CD4-positive, CD25-positive, alpha-beta regulatory T cell (primary cell): ENCODE measurements around the gene ENTPD5. TPM values are rescaled to one million over a fixed set of nuclear protein-coding genes. Genes with fewer than 3 reads are reported as not detected.
A peak's percentile ranks its signal among the peaks of the same experiment; 100 is the strongest.
"Not testable (repeated sequence)": the region's sequence is repeated elsewhere in the genome, so short reads cannot be mapped to it uniquely, and the experiment has no call there.

Source experiments
- ATAC-seq, 2 donors: fragments of 150-1000 bp; cut with Tn5 transposase; one replicate each; pipeline ENCODE4 v1.10.0; 2021; ENCODE audit warnings: low read depth in 2 of 2, moderate number of reproducible peaks in 2 of 2, moderate library complexity in 1 of 2
- DNase-seq, 3 donors: peaks; one replicate each; pipeline versions ENCODE4 v3.0.0 to v3.0.0-alpha.2; 2012 to 2022; ENCODE audit warnings: mixed read lengths in 1 of 3
- H3K27ac ChIP-seq: one replicate; pipeline ENCODE4 v1.7.0; 2013; ENCODE audit warnings: mild to moderate bottlenecking, low read length; ENCODE audit not compliant: insufficient read depth, poor library complexity, severe bottlenecking
- H3K27me3 ChIP-seq: one replicate; pipeline ENCODE4 v1.7.0; 2013; ENCODE audit warnings: low read length; ENCODE audit not compliant: control insufficient read depth, insufficient read depth
- H3K36me3 ChIP-seq: one replicate; pipeline ENCODE4 v1.7.0; 2013; ENCODE audit warnings: mild to moderate bottlenecking, low read length, moderate library complexity; ENCODE audit not compliant: control insufficient read depth, insufficient read depth
- H3K4me1 ChIP-seq: 2 replicates; pipeline ENCODE4 v1.7.0; 2013; ENCODE audit warnings: mild to moderate bottlenecking, low read length; ENCODE audit not compliant: insufficient read depth, control insufficient read depth, poor library complexity, severe bottlenecking
- H3K4me3 ChIP-seq: one replicate; pipeline ENCODE4 v1.7.0; 2013; ENCODE audit warnings: low read depth, mild to moderate bottlenecking, low read length, moderate library complexity
- H3K9me3 ChIP-seq, 2 experiments: 1 replicate in 1 of 2; 2 replicates in 1 of 2; pipeline ENCODE4 v1.7.0; 2013; ENCODE audit warnings: low read length in 2 of 2, mild to moderate bottlenecking in 1 of 2, moderate library complexity in 1 of 2; ENCODE audit not compliant: control insufficient read depth in 2 of 2
- H3K27ac Mint-ChIP-seq, 3 donors: one replicate each; pipeline ENCODE4 v1.8.0; 2020 to 2022; ENCODE audit warnings: mild to moderate bottlenecking in 3 of 3, mixed read lengths in 3 of 3, moderate library complexity in 2 of 3
- H3K27me3 Mint-ChIP-seq: one replicate; pipeline ENCODE4 v1.8.0; 2022; ENCODE audit warnings: mild to moderate bottlenecking, mixed read lengths
- H3K36me3 Mint-ChIP-seq: one replicate; pipeline ENCODE4 v1.8.0; 2020; ENCODE audit warnings: mixed read lengths
- H3K4me1 Mint-ChIP-seq, 4 donors: one replicate each; pipeline ENCODE4 v1.8.0; 2020 to 2022; ENCODE audit warnings: mixed read lengths in 4 of 4, mild to moderate bottlenecking in 1 of 4
- H3K4me3 Mint-ChIP-seq, 4 donors: one replicate each; pipeline ENCODE4 v1.8.0; 2020 to 2022; ENCODE audit warnings: mild to moderate bottlenecking in 4 of 4, mixed read lengths in 4 of 4, moderate library complexity in 3 of 4
- H3K9me3 Mint-ChIP-seq, 7 donors: one replicate each; pipeline ENCODE4 v1.8.0; 2020 to 2022; ENCODE audit warnings: mixed read lengths in 7 of 7, mild to moderate bottlenecking in 3 of 7, moderate library complexity in 2 of 7
- polyA plus RNA-seq, 4 donors: library from polyadenylated mRNA; unstranded; fragments of 300-500 nt; fragmentation: Illumina TruSeq; gene quantifications; one replicate each; pipeline ENCODE4 v1.2.3, GENCODE V29; 2021
- total RNA-seq: library from RNA; stranded (reverse); gene quantifications from one replicate; pipeline ENCODE4 v1.2.3, GENCODE V29; 2022

The ENTPD5 gene
- total and polyA plus RNA-seq, 5 donors from 2014 or later, result 2.9 to 8.0 (median 3.7) TPM

GRCh38 chr14:73937012-73937411 lies 82.1 kb downstream of the ENTPD5 start:
- peak overlapping the region in 2 of 3 donors; percentile 2 to 90 for H3K27ac Mint-ChIP-seq
- H3K9me3 ChIP-seq, result no peaks in the 10 kb centered on the region
- peaks cover 0 to 5% (median 0%) of the 10 kb centered on the region in 4 donors for H3K4me1 Mint-ChIP-seq
- no peak overlapping the region for H3K4me3 Mint-ChIP-seq
- no peak overlapping the region for H3K4me3 ChIP-seq
- no peak for DNase-seq
- no peak for ATAC-seq
- H3K27me3 ChIP-seq, result no peaks in the 10 kb centered on the region
- H3K4me1 ChIP-seq, result no peaks in the 10 kb centered on the region
- no peak overlapping the region for H3K27ac ChIP-seq
- peaks cover 22% of the 10 kb centered on the region for H3K36me3 Mint-ChIP-seq
- H3K36me3 ChIP-seq, result peaks cover 32% of the 10 kb centered on the region
- H3K9me3 Mint-ChIP-seq, result peaks cover 0 to 2% (median 0%) of the 10 kb centered on the region in 7 donors
- no peaks in the 10 kb centered on the region for H3K27me3 Mint-ChIP-seq

- H3K4me1 Mint-ChIP-seq, result peaks cover 0 to 5% (median under 1%) of the 10 kb centered on the region in 4 donors
- ATAC-seq (no peak), DNase-seq (no peak)
- Histone ChIP-seq H3K36me3 (peaks cover 36% of the 10 kb centered on the region), H3K27ac (no peak overlapping the region), H3K9me3 (no peaks in the 10 kb centered on the region), H3K27me3 (no peaks in the 10 kb centered on the region), H3K4me1 (no peaks in the 10 kb centered on the region), H3K4me3 (no peak overlapping the region)
- H3K4me3 Mint-ChIP-seq, result no peak overlapping the region
- H3K27me3 Mint-ChIP-seq, result no peaks in the 10 kb centered on the region
- peaks cover 22% of the 10 kb centered on the region for H3K36me3 Mint-ChIP-seq
- peaks cover 0 to 2% (median 0%) of the 10 kb centered on the region in 7 donors for H3K9me3 Mint-ChIP-seq
- peak overlapping the region; percentile 1 to 90 (median 2) for H3K27ac Mint-ChIP-seq
These were observed 82.5 kb downstream of the ENTPD5 start for GRCh38 chr14:73936548-73936947.

GRCh38 chr14:73935666-73936065 lies 83.4 kb downstream of the ENTPD5 start:
- peak overlapping the region in 1 of 3 donors; percentile 52 for H3K27ac Mint-ChIP-seq

GRCh38 chr14:73924337-73924736 lies 94.8 kb downstream of the ENTPD5 start:
- peaks cover 96% of the 10 kb centered on the region for H3K36me3 ChIP-seq
- no peaks in the 10 kb centered on the region for H3K4me1 ChIP-seq
- no peaks in the 10 kb centered on the region for H3K27me3 Mint-ChIP-seq
- no peak for ATAC-seq
- H3K27me3 ChIP-seq, result no peaks in the 10 kb centered on the region
- peaks cover 4 to 7% (median 4%) of the 10 kb centered on the region in 4 donors for H3K4me1 Mint-ChIP-seq
- no peak overlapping the region for H3K4me3 Mint-ChIP-seq
- no peaks in the 10 kb centered on the region for H3K9me3 ChIP-seq
- no peak for DNase-seq
- no peak overlapping the region for H3K4me3 ChIP-seq
- no peak overlapping the region for H3K27ac Mint-ChIP-seq
- peaks cover 48% of the 10 kb centered on the region for H3K36me3 Mint-ChIP-seq
- H3K9me3 Mint-ChIP-seq, result no peaks in the 10 kb centered on the region
- H3K27ac ChIP-seq, result no peak overlapping the region

More at GRCh38 chr14:73935666-73936065, 83.4 kb downstream of the ENTPD5 start:
- H3K27ac ChIP-seq, result no peak overlapping the region
- no peaks in the 10 kb centered on the region for H3K9me3 ChIP-seq
- no peaks in the 10 kb centered on the region for H3K27me3 ChIP-seq
- ATAC-seq, result no peak
- H3K4me1 ChIP-seq, result no peaks in the 10 kb centered on the region
- H3K4me3 ChIP-seq, result no peak overlapping the region
- H3K27me3 Mint-ChIP-seq, result no peaks in the 10 kb centered on the region
- H3K36me3 Mint-ChIP-seq, result peaks cover 26% of the 10 kb centered on the region
- peaks cover 45% of the 10 kb centered on the region for H3K36me3 ChIP-seq
- H3K4me1 Mint-ChIP-seq, result peaks cover 0 to 5% (median 3%) of the 10 kb centered on the region in 4 donors
- peak in 1 of 3 donors; percentile 9 for DNase-seq
- no peak overlapping the region for H3K4me3 Mint-ChIP-seq
- peaks cover 0 to 2% (median 0%) of the 10 kb centered on the region in 7 donors for H3K9me3 Mint-ChIP-seq

GRCh38 chr14:73919457-73919856 lies 99.6 kb downstream of the ENTPD5 start:
- not testable (repeated sequence) for H3K9me3 ChIP-seq, H3K4me3 ChIP-seq, H3K27me3 ChIP-seq, H3K4me3 Mint-ChIP-seq, H3K9me3 Mint-ChIP-seq, DNase-seq, ATAC-seq, H3K4me1 ChIP-seq, H3K27me3 Mint-ChIP-seq, H3K27ac ChIP-seq
- H3K36me3 Mint-ChIP-seq, result peaks cover 33% of the 10 kb centered on the region
- peaks cover 0 to 12% (median 9%) of the 10 kb centered on the region in 4 donors for H3K4me1 Mint-ChIP-seq
- peaks cover 67% of the 10 kb centered on the region for H3K36me3 ChIP-seq
- peak overlapping the region in 2 of 3 donors; percentile 20 to 73 for H3K27ac Mint-ChIP-seq

GRCh38 chr14:73916324-73916723 lies 102.8 kb downstream of the ENTPD5 start:
- DNase-seq (no peak), ATAC-seq (no peak)
- Histone ChIP-seq H3K4me3 (no peak overlapping the region), H3K4me1 (no peaks in the 10 kb centered on the region), H3K36me3 (peaks cover 61% of the 10 kb centered on the region), H3K27me3 (no peaks in the 10 kb centered on the region), H3K9me3 (peaks cover 0 to 6% of the 10 kb centered on the region in 2 experiments), H3K27ac (no peak overlapping the region)
- H3K9me3 Mint-ChIP-seq, result peaks cover 0 to 11% (median 2%) of the 10 kb centered on the region in 7 donors
- H3K27ac Mint-ChIP-seq, result peak overlapping the region in 1 of 3 donors; percentile 71
- peaks cover 0 to 12% (median 10%) of the 10 kb centered on the region in 4 donors for H3K4me1 Mint-ChIP-seq
- H3K27me3 Mint-ChIP-seq, result no peaks in the 10 kb centered on the region
- peaks cover 44% of the 10 kb centered on the region for H3K36me3 Mint-ChIP-seq
- H3K4me3 Mint-ChIP-seq, result no peak overlapping the region

GRCh38 chr14:73913256-73913655 lies 105.8 kb downstream of the ENTPD5 start:
- DNase-seq (no peak), ATAC-seq (no peak)
- no peak overlapping the region for H3K4me3 Mint-ChIP-seq
- Histone ChIP-seq H3K4me3 (no peak overlapping the region), H3K36me3 (peaks cover 63% of the 10 kb centered on the region), H3K9me3 (peaks cover 0 to 6% of the 10 kb centered on the region in 2 experiments), H3K4me1 (no peaks in the 10 kb centered on the region), H3K27me3 (no peaks in the 10 kb centered on the region), H3K27ac (no peak overlapping the region)
- H3K4me1 Mint-ChIP-seq, result peaks cover 6 to 17% (median 13%) of the 10 kb centered on the region in 4 donors
- H3K9me3 Mint-ChIP-seq, result peaks cover 0 to 13% (median 2%) of the 10 kb centered on the region in 7 donors
- no peak overlapping the region for H3K27ac Mint-ChIP-seq
- no peaks in the 10 kb centered on the region for H3K27me3 Mint-ChIP-seq
- H3K36me3 Mint-ChIP-seq, result peaks cover 60% of the 10 kb centered on the region

- H3K36me3 ChIP-seq, result peaks cover 84% of the 10 kb centered on the region
- no peak overlapping the region for H3K4me3 Mint-ChIP-seq
- no peak for ATAC-seq
These were observed 109.4 kb downstream of the ENTPD5 start for GRCh38 chr14:73909681-73910080.

More at GRCh38 chr14:73909681-73910080, 109.4 kb downstream of the ENTPD5 start:
- H3K4me3 ChIP-seq, result no peak overlapping the region
- no peak for DNase-seq
- Mint-ChIP-seq H3K4me1 (peaks cover 6 to 13% (median 7%) of the 10 kb centered on the region in 4 donors), H3K27me3 (no peaks in the 10 kb centered on the region), H3K9me3 (peaks cover 0 to 13% (median 2%) of the 10 kb centered on the region in 7 donors), H3K27ac (peak overlapping the region in 1 of 3 donors; percentile 66), H3K36me3 (peaks cover 70% of the 10 kb centered on the region)
- H3K27ac ChIP-seq, result no peak overlapping the region
- H3K4me1 ChIP-seq, result no peaks in the 10 kb centered on the region
- no peaks in the 10 kb centered on the region for H3K27me3 ChIP-seq
- H3K9me3 ChIP-seq, result peaks cover 0 to 6% of the 10 kb centered on the region in 2 experiments
